GM18867 (cell line): ENCODE results near the gene PSMB2.

Experiments
- ATAC-seq: cut with Tn5 transposase; IDR thresholded peaks from one replicate; pipeline ENCODE4 v1.9.1; 2021; ENCODE audit warnings: mild to moderate bottlenecking, moderate library complexity; ENCODE audit not compliant: unreplicated experiment

Gene PSMB2

GRCh38 chr1:35574125-35574654 is 67.1 kb downstream of the PSMB2 start:
- ATAC-seq, result no peak

GRCh38 chr1:35573198-35574124 is 67.9 kb downstream of the PSMB2 start, which contains the start of gene TFAP2E:
TFAP2E (plus strand) TSS chr1:35573314; CDS start chr1:35573578, 264 bp downstream.
- ATAC-seq, result no peak

GRCh38 chr1:35572296-35572695 is 69.0 kb downstream of the PSMB2 start:
- no peak for ATAC-seq

GRCh38 chr1:35571263-35571662 is 70.1 kb downstream of the PSMB2 start:
- no peak for ATAC-seq

DNA sequence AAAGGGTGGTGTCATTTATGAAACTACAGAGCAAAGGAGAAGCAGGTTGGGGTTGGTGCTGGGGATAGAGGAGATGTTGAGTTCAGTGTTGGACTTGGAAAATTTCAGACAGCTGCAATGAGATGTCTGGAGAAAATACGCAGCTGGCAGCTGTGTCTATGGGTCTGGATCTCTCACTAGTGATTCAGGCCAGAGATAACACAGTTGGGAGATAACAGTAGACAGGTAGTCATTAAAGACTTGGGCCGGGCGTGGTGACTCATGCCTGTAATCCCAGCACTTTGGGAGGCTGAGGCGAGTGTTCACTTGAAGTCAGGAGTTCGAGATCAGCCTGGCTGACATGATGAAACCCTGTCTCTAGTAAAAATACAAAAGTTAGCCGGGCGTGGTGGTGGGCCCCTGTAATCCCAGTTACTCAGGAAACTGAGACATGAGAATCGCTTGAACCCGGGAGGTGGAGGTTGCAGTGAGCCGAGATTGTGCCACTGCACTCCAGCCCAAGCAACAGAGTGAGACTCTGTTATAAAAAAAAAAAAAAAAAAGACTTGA is 70.7 kb downstream of the PSMB2 start:
- no peak for ATAC-seq

DNA sequence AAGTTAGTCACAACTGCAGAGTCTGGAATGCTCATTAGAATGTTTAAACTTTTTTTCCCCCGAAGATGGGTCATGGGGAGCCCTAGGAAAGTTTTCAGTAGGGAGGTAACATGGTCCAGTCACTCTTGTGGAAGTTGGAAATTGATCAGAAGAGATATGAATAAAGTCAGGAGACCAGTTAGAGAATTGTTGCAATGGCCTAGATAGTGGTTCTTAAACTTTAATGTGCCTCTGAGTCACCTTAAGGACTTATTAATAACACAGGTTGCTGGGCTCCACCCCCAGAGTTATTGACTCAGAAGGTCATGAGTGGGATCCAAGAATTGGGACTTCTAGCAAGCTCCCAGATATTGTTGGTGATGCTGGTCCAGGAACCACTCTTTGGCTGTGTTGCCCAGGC is 71.4 kb downstream of the PSMB2 start:
- no peak for ATAC-seq

GRCh38 chr1:35568975-35569395 is 72.3 kb downstream of the PSMB2 start:
- no peak for ATAC-seq

DNA sequence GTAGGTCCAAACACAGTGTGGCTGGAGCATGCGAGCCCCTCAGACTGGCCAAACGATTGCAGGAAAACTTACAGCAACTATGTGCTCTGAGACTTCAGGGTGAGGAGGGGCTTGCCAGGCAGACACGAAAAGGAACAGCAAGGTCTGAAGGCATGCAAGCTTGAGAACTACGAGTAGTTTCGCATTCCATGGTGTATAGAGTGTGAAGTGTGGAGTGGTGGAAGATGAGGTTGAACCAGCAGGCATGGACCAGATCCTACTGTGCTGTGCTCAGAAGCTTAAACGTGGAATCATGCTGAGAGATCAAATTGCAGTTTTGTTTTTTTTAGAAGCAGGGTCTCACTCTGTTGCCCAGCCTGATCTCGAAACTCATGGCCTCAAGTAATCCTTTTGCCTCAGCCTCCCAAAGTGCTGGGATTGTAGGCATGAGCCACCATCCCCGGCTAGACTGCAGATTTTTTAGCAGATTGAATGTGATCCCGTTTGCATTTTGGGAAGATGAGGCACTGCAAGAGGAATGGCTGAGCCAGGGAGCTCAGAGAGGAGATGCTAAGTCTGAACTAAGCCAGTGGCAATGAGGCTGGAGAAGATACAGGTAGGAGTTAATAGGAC is 73.3 kb downstream of the PSMB2 start:
- ATAC-seq, result no peak

DNA sequence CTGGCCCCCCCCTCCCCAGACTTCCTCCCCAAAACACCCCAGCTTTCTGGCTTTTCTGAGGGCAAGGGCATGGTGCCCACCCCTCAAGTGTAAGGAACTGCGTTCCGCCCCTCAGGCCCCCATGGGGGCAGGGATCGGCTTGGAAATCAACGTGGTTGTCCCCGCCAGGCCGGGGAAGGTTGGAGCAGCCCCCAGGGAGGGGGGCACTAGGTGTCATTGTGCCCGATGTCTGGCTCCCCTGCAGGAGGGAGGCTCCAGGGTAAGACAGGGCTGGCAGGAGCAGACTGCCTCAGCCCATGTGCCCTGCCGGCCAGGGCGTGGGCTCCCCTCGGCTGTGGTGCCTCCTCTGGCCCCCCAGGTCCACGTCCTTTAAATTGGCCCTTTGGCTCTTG is 75.6 kb downstream of the PSMB2 start:
- no peak for ATAC-seq

DNA sequence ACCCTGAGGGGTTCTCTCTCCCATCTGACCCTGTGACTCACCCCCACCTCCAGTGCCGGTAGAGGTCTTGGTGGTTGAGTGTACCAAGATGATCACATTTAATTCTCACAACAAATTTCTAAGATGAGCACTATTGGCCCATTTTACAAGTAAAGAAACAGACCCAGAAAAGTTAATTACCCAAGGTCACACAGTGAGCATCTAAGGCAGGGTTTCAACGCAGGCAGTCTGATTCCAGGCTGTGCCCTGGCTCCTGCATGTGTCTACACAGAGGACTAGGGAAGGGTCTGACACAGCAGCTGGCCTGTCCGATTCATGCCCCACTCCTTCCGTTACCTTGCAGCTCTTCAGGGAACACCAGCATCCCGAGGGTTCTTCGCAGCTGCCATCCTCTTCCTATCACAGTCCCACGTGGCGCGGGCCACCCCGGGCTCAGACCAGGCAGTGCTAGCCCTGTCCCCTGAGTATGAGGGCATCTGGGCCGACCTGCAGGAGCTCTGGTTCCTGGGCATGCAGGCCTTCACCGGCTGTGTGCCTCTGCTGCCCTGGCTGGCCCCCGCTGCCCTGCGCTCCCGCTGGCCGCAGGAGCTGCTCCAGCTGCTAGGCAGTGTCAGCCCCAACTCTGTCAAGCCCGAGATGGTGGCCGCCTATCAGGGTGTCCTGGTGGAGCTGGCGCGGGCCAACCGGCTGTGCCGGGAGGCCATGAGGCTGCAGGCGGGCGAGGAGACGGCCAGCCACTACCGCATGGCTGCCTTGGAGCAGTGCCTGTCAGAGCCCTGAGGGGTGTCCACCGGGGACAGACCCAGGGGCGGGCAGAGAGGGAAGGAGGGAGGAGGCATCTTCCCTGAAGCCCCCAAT is 76.2 kb downstream of the PSMB2 start:
- ATAC-seq, result no peak

GRCh38 chr1:35564037-35564883 is 77.1 kb downstream of the PSMB2 start:
- peak; percentile 38 for ATAC-seq

GRCh38 chr1:35563166-35563565 is 78.2 kb downstream of the PSMB2 start:
- no peak for ATAC-seq

DNA sequence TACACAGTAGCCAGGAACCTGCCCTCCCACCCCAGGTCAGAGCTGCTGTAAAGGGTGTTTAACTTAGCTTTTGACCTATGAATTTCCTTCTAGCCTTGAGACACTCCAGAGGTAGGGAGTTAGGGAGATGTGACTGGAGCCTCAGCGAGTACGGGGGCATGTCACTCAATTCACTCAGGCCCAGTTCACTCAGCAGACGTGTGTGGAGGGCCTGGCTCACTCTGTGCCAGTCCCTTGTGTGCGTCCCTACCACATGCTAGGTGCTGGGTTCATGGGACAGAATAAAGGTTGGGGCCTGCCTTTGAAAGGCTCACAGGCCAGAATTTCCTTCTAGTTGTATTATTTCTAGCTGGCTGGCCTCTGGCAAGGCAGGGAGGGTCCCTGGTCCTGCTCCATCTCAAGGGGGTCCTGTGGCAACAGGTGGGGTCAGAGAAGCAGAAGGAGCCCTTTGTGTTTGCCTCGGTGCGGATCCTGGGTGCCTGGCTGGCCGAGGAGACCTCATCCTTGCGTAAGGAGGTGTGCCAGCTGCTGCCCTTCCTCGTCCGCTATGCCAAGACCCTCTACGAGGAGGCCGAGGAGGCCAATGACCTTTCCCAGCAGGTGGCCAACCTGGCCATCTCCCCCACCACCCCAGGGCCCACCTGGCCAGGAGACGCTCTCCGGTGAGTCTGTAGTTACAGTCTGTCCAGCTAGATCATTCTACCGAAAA is 79.2 kb downstream of the PSMB2 start:
- ATAC-seq, result no peak

DNA sequence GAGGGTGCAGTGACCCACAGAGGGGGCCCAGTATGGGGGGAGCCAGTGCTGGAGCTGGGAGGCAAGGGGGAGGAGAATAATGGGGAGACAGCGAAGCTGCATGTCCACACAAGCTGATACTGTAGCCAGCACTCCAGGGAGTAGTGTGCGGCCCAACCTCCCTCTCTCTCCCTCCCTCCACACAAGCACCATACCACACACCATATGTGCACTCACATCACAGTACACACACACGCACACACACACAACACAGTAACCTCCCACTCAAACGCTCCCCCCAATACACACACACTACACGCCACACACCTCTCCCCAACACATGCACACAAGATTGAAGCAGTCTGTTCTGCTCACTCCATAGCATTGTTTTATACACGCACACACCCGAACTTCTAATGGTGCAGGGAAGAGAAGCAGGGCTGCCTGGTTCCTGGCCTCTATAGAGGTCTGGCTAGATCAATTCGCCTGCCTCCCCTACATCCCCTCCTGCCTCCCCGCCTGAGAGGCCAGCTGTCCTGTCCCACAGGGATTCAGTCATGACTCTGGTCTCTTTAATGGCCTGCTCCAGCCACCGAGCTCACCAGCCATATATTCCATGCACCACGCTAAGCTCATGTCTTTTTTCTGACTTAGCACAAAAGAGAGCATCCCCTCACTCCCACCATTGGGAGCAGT is 79.9 kb downstream of the PSMB2 start:
- ATAC-seq, result no peak

GRCh38 chr1:35560256-35561225 is 80.8 kb downstream of the PSMB2 start:
- ATAC-seq, result no peak

DNA sequence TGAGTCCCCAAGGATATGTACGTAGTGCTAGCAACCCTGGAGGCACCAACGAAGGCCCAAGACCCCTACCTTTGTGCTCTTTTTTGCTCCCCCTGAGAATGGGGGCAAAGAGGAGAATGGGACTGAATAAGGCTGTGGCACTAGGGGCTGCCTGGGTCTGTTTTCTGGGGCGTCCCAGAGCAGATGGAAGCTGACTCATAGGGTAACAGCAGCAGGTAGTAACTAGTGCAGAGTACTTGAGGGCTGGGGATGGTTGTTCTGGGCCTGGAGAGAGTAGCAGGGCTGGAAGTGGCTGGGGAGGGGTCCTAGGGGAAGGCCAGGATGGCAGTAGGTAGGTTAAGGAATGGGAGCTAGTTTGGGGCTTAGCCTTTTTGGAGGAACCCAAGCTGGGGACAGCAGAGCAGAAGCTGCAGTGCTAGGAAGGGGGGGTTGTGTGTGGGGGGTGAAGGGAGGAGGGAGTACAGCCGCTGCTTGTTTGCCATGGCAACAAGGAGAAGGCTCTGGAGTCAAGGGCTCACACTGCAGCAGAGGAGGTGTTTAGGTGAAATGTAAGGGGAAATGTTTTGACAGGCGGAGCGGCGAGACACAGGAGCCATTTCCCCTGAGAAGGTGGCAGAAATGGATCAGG is 81.9 kb downstream of the PSMB2 start:
- ATAC-seq, result no peak
